ENCODE results near the gene SEMA3D.

The SEMA3D gene

DNA sequence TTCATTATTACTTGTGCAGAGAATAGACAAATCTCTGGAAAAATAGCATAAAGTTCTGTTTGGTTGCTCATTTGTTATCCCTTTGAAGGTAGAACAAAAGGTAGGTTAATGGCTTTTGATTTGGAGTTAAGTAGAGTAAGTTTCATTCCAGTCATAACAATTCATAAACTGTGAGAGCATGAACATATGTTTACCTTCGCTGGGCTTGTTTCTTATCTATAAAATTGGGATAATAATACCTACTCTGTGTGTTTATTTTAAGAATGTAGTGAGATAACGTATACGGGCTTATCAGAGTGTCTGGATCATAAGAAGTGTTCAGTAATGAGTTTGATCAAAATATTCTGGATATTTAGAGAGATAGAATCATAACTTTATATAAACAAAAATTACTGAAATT, 155.4 kb downstream of the SEMA3D start:
- no peaks in the 10 kb centered on the region for H3K4me1 ChIP-seq (ENCODE audit: control insufficient read depth in 1 of 2, insufficient read depth in 2 of 2, low read length in 2 of 2)
- no peaks in the 10 kb centered on the region for H3K27me3 ChIP-seq (ENCODE audit: low read depth, low read length)
- H3K36me3 ChIP-seq (ENCODE audit: control insufficient read depth in 1 of 2, insufficient read depth in 2 of 2, low read length in 2 of 2), result no peaks in the 10 kb centered on the region
- H3K27ac ChIP-seq (ENCODE audit: low read length), result no peak overlapping the region
- no peaks in the 10 kb centered on the region for H3K9me3 ChIP-seq (ENCODE audit: control insufficient read depth in 1 of 2, low read length in 2 of 2)
- H3K4me3 ChIP-seq (ENCODE audit: low read depth in 1 of 2, low read length in 2 of 2), result no peak overlapping the region

- Histone ChIP-seq H3K36me3 (ENCODE audit: control insufficient read depth in 1 of 2, insufficient read depth in 2 of 2, low read length in 2 of 2) (no peaks in the 10 kb centered on the region), H3K27ac (ENCODE audit: low read length) (no peak overlapping the region), H3K27me3 (ENCODE audit: low read depth, low read length) (no peaks in the 10 kb centered on the region), H3K9me3 (ENCODE audit: control insufficient read depth in 1 of 2, low read length in 2 of 2) (no peaks in the 10 kb centered on the region), H3K4me3 (ENCODE audit: low read depth in 1 of 2, low read length in 2 of 2) (no peak overlapping the region), H3K4me1 (ENCODE audit: control insufficient read depth in 1 of 2, insufficient read depth in 2 of 2, low read length in 2 of 2) (no peaks in the 10 kb centered on the region)
Observed at GRCh38 chr7:85030893-85031292, 156.0 kb downstream of the SEMA3D start.

GRCh38 chr7:85025312-85025756, 161.5 kb downstream of the SEMA3D start:
- H3K4me1 ChIP-seq (ENCODE audit: control insufficient read depth in 1 of 2, insufficient read depth in 2 of 2, low read length in 2 of 2), result no peaks in the 10 kb centered on the region
- H3K27me3 ChIP-seq (ENCODE audit: low read depth, low read length), result no peaks in the 10 kb centered on the region
- H3K9me3 ChIP-seq (ENCODE audit: control insufficient read depth in 1 of 2, low read length in 2 of 2), result no peaks in the 10 kb centered on the region
- no peak overlapping the region for H3K4me3 ChIP-seq (ENCODE audit: low read depth in 1 of 2, low read length in 2 of 2)
- H3K36me3 ChIP-seq (ENCODE audit: control insufficient read depth in 1 of 2, insufficient read depth in 2 of 2, low read length in 2 of 2), result no peaks in the 10 kb centered on the region
- no peak overlapping the region for H3K27ac ChIP-seq (ENCODE audit: low read length)

DNA sequence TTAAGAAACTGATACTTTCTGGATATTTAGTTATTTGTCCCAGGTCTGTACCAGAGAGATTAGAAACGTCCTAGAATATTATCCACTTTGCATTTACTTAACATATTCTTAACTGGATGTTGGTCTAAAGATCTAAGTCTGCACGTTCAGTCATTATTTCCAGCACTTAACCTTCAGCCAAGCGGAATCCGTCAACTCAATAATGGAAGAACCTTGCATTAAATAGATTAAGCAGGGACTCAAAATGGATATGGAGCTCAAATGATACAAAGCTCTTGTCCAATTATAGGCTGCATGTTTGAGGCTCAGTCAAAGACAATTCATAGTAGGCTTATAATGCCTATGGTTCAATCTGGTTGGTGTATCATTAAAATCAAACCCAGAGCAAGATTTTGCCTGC, 162.9 kb downstream of the SEMA3D start:
- Histone ChIP-seq H3K4me1 (ENCODE audit: control insufficient read depth in 1 of 2, insufficient read depth in 2 of 2, low read length in 2 of 2) (no peaks in the 10 kb centered on the region), H3K27ac (ENCODE audit: low read length) (no peak overlapping the region), H3K27me3 (ENCODE audit: low read depth, low read length) (no peaks in the 10 kb centered on the region), H3K36me3 (ENCODE audit: control insufficient read depth in 1 of 2, insufficient read depth in 2 of 2, low read length in 2 of 2) (no peaks in the 10 kb centered on the region), H3K9me3 (ENCODE audit: control insufficient read depth in 1 of 2, low read length in 2 of 2) (no peaks in the 10 kb centered on the region), H3K4me3 (ENCODE audit: low read depth in 1 of 2, low read length in 2 of 2) (no peak overlapping the region)

GRCh38 chr7:85023066-85023712, 163.7 kb downstream of the SEMA3D start:
- H3K36me3 ChIP-seq (ENCODE audit: control insufficient read depth in 1 of 2, insufficient read depth in 2 of 2, low read length in 2 of 2), result no peaks in the 10 kb centered on the region
- no peaks in the 10 kb centered on the region for H3K9me3 ChIP-seq (ENCODE audit: control insufficient read depth in 1 of 2, low read length in 2 of 2)
- H3K27ac ChIP-seq (ENCODE audit: low read length), result no peak overlapping the region
- H3K27me3 ChIP-seq (ENCODE audit: low read depth, low read length), result no peaks in the 10 kb centered on the region
- H3K4me3 ChIP-seq (ENCODE audit: low read depth in 1 of 2, low read length in 2 of 2), result no peak overlapping the region
- no peaks in the 10 kb centered on the region for H3K4me1 ChIP-seq (ENCODE audit: control insufficient read depth in 1 of 2, insufficient read depth in 2 of 2, low read length in 2 of 2)

DNA sequence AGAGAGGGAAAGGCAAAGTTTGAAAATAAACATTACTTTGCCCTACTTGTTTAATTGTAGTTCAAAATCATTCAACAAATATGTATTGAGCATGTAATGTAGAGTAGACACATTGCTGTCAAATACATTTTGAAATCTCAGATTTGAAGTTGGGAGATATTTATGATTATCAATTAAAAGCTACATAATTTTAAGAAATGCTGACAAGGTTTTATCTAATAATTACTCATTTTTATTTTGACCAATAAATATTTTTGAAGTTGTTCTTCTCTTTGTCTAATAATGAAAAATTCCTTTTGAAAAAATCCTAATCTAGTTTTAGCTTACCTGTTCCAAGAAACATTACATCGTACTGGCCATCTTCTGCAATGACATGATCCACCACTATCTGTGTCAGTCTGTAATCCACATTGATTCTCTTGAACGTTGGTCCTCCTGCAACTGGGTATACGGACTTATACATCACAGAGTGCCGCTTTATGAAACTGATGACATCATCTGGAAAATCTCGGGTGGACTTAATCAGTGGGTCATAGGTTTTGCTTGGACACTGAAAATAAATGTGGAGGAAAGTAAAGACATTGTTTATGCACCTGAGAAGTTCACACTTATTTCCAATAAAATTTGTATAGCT, 164.7 kb downstream of the SEMA3D start:
- H3K27ac ChIP-seq (ENCODE audit: low read length), result no peak overlapping the region
- H3K36me3 ChIP-seq (ENCODE audit: control insufficient read depth in 1 of 2, insufficient read depth in 2 of 2, low read length in 2 of 2), result no peaks in the 10 kb centered on the region
- H3K4me1 ChIP-seq (ENCODE audit: control insufficient read depth in 1 of 2, insufficient read depth in 2 of 2, low read length in 2 of 2), result no peaks in the 10 kb centered on the region
- no peaks in the 10 kb centered on the region for H3K9me3 ChIP-seq (ENCODE audit: control insufficient read depth in 1 of 2, low read length in 2 of 2)
- no peaks in the 10 kb centered on the region for H3K27me3 ChIP-seq (ENCODE audit: low read depth, low read length)
- H3K4me3 ChIP-seq (ENCODE audit: low read depth in 1 of 2, low read length in 2 of 2), result no peak overlapping the region

- Histone ChIP-seq H3K36me3 (ENCODE audit: control insufficient read depth in 1 of 2, insufficient read depth in 2 of 2, low read length in 2 of 2) (no peaks in the 10 kb centered on the region), H3K4me3 (ENCODE audit: low read depth in 1 of 2, low read length in 2 of 2) (no peak overlapping the region), H3K27ac (ENCODE audit: low read length) (no peak overlapping the region), H3K9me3 (ENCODE audit: control insufficient read depth in 1 of 2, low read length in 2 of 2) (no peaks in the 10 kb centered on the region), H3K27me3 (ENCODE audit: low read depth, low read length) (no peaks in the 10 kb centered on the region), H3K4me1 (ENCODE audit: control insufficient read depth in 1 of 2, insufficient read depth in 2 of 2, low read length in 2 of 2) (no peaks in the 10 kb centered on the region)
Observed at GRCh38 chr7:85021101-85021704, 165.7 kb downstream of the SEMA3D start.

GRCh38 chr7:85019778-85020177, 167.1 kb downstream of the SEMA3D start:
- H3K36me3 ChIP-seq (ENCODE audit: control insufficient read depth in 1 of 2, insufficient read depth in 2 of 2, low read length in 2 of 2), result no peaks in the 10 kb centered on the region
- no peak overlapping the region for H3K4me3 ChIP-seq (ENCODE audit: low read depth in 1 of 2, low read length in 2 of 2)
- H3K27me3 ChIP-seq (ENCODE audit: low read depth, low read length), result no peaks in the 10 kb centered on the region
- no peak overlapping the region for H3K27ac ChIP-seq (ENCODE audit: low read length)
- H3K9me3 ChIP-seq (ENCODE audit: control insufficient read depth in 1 of 2, low read length in 2 of 2), result no peaks in the 10 kb centered on the region
- no peaks in the 10 kb centered on the region for H3K4me1 ChIP-seq (ENCODE audit: control insufficient read depth in 1 of 2, insufficient read depth in 2 of 2, low read length in 2 of 2)

GRCh38 chr7:85019176-85019575, 167.7 kb downstream of the SEMA3D start:
- no peaks in the 10 kb centered on the region for H3K9me3 ChIP-seq (ENCODE audit: control insufficient read depth in 1 of 2, low read length in 2 of 2)
- H3K27ac ChIP-seq (ENCODE audit: low read length), result no peak overlapping the region
- H3K4me3 ChIP-seq (ENCODE audit: low read depth in 1 of 2, low read length in 2 of 2), result no peak overlapping the region
- H3K4me1 ChIP-seq (ENCODE audit: control insufficient read depth in 1 of 2, insufficient read depth in 2 of 2, low read length in 2 of 2), result no peaks in the 10 kb centered on the region
- H3K27me3 ChIP-seq (ENCODE audit: low read depth, low read length), result no peaks in the 10 kb centered on the region
- no peaks in the 10 kb centered on the region for H3K36me3 ChIP-seq (ENCODE audit: control insufficient read depth in 1 of 2, insufficient read depth in 2 of 2, low read length in 2 of 2)

GRCh38 chr7:85018498-85018897, 168.4 kb downstream of the SEMA3D start:
- no peaks in the 10 kb centered on the region for H3K36me3 ChIP-seq (ENCODE audit: control insufficient read depth in 1 of 2, insufficient read depth in 2 of 2, low read length in 2 of 2)
- no peak overlapping the region for H3K27ac ChIP-seq (ENCODE audit: low read length)
- H3K4me3 ChIP-seq (ENCODE audit: low read depth in 1 of 2, low read length in 2 of 2), result no peak overlapping the region
- H3K27me3 ChIP-seq (ENCODE audit: low read depth, low read length), result no peaks in the 10 kb centered on the region
- H3K9me3 ChIP-seq (ENCODE audit: control insufficient read depth in 1 of 2, low read length in 2 of 2), result no peaks in the 10 kb centered on the region
- no peaks in the 10 kb centered on the region for H3K4me1 ChIP-seq (ENCODE audit: control insufficient read depth in 1 of 2, insufficient read depth in 2 of 2, low read length in 2 of 2)

DNA sequence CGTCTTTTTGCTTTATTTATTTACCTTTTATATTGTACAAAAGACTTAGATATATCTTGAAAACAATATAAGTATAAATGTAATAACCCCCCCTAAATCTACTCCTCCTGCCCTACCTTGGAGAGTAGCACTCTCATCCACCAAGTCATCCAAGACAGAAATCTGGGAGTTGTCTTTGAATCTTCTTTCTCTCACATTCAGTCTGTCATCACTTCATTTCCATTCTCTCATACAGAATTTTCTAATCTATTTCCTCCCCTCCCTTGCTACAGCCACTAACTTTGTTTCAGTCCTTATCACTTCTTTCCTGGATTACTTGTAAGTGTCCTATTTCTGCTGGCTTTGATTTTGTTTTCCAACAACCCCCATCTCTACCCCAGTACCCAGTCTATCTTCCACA, 170.6 kb downstream of the SEMA3D start:
- no peak overlapping the region for H3K4me3 ChIP-seq (ENCODE audit: low read depth in 1 of 2, low read length in 2 of 2)
- no peaks in the 10 kb centered on the region for H3K36me3 ChIP-seq (ENCODE audit: control insufficient read depth in 1 of 2, insufficient read depth in 2 of 2, low read length in 2 of 2)
- no peaks in the 10 kb centered on the region for H3K9me3 ChIP-seq (ENCODE audit: control insufficient read depth in 1 of 2, low read length in 2 of 2)
- no peaks in the 10 kb centered on the region for H3K4me1 ChIP-seq (ENCODE audit: control insufficient read depth in 1 of 2, insufficient read depth in 2 of 2, low read length in 2 of 2)
- H3K27ac ChIP-seq (ENCODE audit: low read length), result no peak overlapping the region
- H3K27me3 ChIP-seq (ENCODE audit: low read depth, low read length), result no peaks in the 10 kb centered on the region
